GM12801 (cell line): ENCODE data around the gene ANKS1A.

ENCODE experiments used
- TF ChIP-seq, protein P1 (sequence below): IDR thresholded peaks from one replicate; pipeline ENCODE4 v1.5.1; 2011; ENCODE audit warnings: control low read depth; ENCODE audit not compliant: insufficient read length; ENCODE audit errors: extremely low read depth

ANKS1A gene

GRCh38 chr6:34890533-34890925 is 1.5 kb downstream of the ANKS1A start:
- TF ChIP-seq, protein P1, sequence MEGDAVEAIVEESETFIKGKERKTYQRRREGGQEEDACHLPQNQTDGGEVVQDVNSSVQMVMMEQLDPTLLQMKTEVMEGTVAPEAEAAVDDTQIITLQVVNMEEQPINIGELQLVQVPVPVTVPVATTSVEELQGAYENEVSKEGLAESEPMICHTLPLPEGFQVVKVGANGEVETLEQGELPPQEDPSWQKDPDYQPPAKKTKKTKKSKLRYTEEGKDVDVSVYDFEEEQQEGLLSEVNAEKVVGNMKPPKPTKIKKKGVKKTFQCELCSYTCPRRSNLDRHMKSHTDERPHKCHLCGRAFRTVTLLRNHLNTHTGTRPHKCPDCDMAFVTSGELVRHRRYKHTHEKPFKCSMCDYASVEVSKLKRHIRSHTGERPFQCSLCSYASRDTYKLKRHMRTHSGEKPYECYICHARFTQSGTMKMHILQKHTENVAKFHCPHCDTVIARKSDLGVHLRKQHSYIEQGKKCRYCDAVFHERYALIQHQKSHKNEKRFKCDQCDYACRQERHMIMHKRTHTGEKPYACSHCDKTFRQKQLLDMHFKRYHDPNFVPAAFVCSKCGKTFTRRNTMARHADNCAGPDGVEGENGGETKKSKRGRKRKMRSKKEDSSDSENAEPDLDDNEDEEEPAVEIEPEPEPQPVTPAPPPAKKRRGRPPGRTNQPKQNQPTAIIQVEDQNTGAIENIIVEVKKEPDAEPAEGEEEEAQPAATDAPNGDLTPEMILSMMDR, result no peak

DNA sequence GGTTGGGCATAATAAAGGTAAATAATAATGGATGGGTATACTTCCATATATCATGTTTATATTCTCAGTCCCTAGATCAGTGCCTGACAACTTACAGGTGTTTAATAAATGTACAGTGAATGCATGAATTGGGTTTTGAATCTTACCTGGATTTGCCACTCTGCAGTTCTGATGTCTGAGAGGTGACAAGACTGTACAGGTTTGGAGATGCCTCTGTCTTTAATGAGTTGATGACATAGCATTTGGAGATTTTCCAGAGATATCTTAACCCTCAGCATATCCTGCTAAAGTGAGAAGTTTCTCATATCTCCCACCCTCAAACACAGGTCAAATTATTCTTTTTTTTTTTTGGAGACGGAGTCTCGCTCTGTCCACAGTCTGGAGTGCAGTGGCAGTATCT is 2.2 kb downstream of the ANKS1A start:
- TF ChIP-seq, protein P1, result no peak

GRCh38 chr6:34894693-34895092 is 5.6 kb downstream of the ANKS1A start:
- TF ChIP-seq, protein P1, result no peak

DNA sequence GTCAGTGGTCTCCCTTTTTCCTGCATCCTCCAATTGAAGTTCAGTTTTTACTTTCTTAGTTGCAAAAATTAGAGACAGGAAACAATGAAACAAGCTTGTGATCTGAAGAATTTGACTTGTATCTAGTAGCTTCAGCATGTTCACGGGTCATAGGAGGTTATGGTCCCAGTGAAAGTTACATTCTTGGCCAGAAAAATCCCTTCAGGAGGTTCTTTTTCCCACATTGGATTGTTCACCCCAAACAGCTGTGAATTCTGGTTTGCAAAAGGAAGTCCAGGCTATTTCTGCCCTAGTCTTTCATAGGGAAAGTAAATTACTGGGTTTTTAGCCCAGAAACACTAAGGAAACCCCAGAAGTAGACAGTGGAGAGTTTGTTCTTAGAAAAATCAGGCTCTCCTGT is 8.1 kb downstream of the ANKS1A start:
- TF ChIP-seq, protein P1, result no peak

- TF ChIP-seq, protein P1, result no peak
These were observed 8.7 kb downstream of the ANKS1A start for GRCh38 chr6:34897716-34898115.

DNA sequence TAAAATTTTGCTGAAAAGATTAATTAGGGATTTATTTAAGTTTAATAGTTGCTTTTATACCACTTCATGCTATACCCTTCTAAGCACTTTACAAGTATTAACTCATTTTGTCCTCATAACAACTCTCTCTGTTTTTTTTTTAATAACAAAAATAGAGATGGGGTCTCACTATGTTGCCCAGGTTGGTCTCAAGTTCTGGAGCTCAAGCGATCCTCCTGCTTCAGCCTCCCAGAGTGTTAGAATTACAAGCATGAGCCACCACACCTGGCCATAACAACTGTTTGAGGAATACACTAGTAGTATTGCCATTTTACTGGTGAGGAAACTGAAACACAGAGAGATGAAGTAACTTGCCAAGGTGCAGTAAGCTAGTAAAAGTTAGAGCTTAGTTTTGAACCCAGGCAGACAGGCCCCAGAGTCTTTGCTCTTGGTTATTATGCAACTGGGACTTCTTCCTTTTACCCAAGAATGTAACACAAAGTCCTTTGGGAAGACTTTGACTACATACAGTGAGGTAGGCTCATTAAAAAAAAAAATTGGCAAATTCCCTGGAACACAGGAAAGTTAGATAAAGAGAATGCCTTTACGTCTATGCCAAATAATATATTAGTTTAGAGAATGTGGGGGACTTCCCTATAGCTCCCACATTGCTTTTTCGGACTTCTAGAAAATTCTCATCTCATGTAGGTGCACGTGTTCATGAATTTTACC is 11.4 kb downstream of the ANKS1A start:
- TF ChIP-seq, protein P1, result no peak

GRCh38 chr6:34901930-34902329 is 12.9 kb downstream of the ANKS1A start:
- TF ChIP-seq, protein P1, result no peak
